Kidney capillary endothelial cell (primary cell): ENCODE results near the gene CORO2B.
"Not testable (repeated sequence)": the region's sequence is repeated elsewhere in the genome, so short reads cannot be mapped to it uniquely, and the experiment has no call there.

ENCODE experiments used
- DNase-seq: peaks from one replicate; pipeline ENCODE4 v3.0.0-alpha.2; 2018; ENCODE audit warnings: low spot score

Gene CORO2B

DNA sequence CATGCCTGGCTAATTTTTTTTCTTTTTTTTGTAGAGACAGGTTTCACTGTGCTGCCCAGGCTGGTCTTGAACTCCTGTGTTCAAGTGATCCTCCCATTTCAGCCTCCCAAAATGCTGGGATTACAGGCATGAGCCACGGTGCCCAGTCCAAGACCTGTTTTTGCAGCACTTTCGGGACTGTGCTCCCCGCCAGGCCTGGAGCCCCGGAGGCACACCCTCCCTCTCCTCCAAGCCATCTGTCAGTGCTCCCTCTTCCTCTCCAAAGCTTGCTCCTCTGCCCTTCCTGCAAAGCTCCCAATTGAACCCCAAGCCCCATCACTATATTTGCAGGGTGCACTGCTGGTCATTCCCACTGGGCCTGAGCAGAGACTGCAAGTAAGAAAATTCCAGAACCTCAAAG is 98.1 kb downstream of the CORO2B start:
- no peak for DNase-seq

DNA sequence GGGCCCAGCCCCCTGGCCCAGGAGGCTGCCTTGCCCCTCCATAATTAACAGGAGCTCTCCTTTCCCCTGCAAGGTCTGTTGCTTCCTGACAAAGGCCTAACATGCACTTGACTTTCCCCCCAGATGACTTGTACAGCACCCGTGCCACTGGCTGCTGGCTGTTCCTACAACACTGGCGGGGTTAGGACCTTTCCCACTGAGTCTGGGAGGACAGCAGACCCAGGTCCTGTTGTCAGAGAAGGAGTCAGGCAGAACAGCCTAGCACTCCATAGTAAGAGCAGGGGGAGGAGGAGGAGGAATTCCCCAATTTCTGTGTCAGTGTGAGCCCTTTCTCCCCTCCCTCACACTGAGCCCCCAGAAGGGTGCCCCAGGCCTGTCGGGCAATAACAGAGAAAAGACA is 99.2 kb downstream of the CORO2B start:
- no peak for DNase-seq

- DNase-seq, result no peak
Measured at GRCh38 chr15:68678746-68679145, 100.0 kb downstream of the CORO2B start.

DNA sequence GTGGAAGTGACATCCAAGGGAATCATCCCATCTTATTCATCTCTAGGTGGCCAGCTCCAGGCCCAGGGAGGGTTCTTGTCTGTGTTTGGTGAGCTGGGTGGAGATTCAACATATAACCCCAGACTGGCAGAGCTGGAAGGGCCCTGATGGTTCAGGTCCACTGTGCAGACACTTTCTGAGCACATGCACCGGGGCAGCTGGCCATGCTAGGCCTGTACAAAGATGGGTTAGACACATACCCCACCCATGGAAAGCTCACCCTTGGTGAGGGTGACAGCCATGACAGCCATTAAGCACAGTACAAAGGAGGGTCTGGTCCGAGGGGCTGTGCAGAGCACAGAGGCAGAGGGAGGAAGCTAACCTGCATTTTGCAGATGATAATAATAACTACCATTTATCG is 100.4 kb downstream of the CORO2B start:
- no peak for DNase-seq

- no peak for DNase-seq
Measured at GRCh38 chr15:68679961-68680371, 101.2 kb downstream of the CORO2B start.

GRCh38 chr15:68680756-68681155 is 102.0 kb downstream of the CORO2B start:
- not testable (repeated sequence) for DNase-seq

GRCh38 chr15:68681836-68682235 is 103.0 kb downstream of the CORO2B start:
- no peak for DNase-seq

- no peak for DNase-seq
Measured at GRCh38 chr15:68682330-68682729, 103.5 kb downstream of the CORO2B start.

DNA sequence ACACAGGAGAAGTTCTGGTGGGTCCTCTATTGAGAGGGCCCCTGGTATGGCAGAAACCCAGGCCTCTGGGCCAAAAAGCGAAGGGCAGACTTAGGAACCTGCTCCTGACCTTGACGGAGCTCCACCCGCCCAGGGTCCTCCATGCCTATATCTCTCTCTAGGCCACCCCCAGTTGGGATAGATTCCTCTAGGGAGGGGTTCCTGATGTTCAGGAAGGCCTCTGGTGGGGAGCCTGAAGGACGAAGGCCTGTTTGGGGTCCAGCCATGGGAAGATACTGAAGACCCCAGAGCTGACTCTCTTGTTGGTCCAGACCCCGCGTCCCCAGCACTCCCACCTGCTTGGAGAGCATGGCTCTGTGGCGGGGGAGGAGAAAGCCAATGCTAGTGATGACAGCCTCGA is 104.2 kb downstream of the CORO2B start:
- DNase-seq, result no peak

DNA sequence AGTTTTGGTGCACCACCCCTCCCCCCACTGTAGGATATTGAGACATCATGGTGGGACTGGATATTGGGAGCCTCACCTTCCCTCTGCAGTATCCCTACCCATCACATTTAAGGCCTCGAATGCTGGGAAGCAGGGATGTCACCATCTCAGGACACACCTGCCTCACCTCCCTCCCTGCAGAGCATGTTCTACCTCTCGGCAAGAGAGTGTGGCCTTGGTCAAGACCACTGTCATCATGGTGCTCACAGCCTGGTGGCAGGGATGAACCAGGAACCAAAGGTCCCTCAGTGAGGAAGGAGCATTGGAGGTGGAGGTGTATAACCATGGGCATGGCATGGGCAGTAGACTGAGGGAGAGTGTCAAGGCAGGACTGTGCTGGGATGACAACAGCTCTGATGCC is 104.8 kb downstream of the CORO2B start:
- DNase-seq, result no peak

DNA sequence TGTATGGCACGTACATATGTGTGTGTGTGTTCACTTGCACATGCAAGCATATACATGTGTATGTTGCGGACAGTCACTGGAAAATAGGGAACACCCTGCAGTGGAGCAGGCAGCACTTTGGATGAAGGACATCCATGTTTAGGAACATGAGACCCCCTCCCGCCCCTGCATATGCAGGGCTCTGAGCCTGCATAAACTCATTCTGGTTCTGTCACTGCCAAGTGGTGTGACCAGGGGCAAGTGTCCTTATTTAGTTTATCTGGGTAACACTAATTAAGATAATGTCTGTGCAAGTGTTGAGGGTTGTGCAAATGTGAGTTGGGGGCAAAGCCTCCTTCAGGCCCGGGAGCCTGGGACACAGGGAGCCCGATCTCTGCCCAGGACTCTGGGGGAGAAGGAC is 105.7 kb downstream of the CORO2B start:
- DNase-seq, result no peak

DNA sequence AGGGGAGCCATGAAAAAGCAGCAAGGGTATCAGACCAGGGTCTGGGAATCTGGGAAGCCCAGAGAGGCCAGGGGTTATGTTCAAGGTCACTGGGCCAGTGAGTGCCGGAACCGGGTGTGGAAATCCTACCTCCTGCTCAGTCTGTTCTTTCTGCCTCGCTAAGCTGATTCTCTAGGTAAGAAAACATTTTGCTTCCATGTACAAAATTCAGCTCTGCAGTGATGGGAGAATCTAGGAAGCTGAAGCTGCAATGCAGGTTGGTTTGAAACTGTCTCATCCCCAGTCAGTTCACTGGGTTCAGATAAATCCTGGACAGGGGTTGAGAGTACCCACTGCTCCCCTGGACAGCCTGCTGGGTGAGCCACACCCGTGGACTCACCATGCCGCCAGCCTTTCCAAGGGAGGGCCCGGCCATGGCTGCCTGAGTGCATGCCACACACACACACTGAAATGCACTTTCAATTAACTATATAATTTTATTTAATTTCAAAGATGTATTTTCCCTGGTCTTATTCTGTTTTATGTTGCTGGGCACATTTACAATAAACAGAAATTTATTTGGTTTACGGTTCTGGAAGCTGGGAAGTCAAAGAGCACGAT is 108.4 kb downstream of the CORO2B start:
- no peak for DNase-seq

DNA sequence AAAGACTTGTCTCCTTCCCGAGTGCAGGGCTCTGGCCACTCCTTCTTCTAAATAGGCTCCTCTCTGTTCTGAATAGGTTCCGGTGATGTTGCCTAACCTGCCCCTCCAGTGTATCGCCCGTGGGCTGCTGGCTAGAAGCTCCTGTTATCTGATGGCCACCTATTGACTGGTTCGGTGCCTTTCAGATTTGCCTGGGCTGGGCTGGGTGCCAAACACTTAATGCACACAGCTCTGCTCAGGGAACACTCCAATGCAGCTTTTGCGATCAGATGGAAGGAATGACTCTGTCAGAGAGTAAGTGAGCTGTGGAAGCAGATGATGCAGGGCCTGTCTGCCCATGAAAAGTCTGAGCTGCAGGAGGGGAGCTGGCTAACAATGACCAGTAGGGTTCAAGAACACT is 112.9 kb downstream of the CORO2B start:
- no peak for DNase-seq

GRCh38 chr15:68693071-68693470 is 114.3 kb downstream of the CORO2B start:
- DNase-seq, result no peak

- DNase-seq, result no peak
Measured at GRCh38 chr15:68694111-68694510, 115.3 kb downstream of the CORO2B start.

GRCh38 chr15:68695061-68695595 is 116.3 kb downstream of the CORO2B start:
- DNase-seq, result no peak

DNA sequence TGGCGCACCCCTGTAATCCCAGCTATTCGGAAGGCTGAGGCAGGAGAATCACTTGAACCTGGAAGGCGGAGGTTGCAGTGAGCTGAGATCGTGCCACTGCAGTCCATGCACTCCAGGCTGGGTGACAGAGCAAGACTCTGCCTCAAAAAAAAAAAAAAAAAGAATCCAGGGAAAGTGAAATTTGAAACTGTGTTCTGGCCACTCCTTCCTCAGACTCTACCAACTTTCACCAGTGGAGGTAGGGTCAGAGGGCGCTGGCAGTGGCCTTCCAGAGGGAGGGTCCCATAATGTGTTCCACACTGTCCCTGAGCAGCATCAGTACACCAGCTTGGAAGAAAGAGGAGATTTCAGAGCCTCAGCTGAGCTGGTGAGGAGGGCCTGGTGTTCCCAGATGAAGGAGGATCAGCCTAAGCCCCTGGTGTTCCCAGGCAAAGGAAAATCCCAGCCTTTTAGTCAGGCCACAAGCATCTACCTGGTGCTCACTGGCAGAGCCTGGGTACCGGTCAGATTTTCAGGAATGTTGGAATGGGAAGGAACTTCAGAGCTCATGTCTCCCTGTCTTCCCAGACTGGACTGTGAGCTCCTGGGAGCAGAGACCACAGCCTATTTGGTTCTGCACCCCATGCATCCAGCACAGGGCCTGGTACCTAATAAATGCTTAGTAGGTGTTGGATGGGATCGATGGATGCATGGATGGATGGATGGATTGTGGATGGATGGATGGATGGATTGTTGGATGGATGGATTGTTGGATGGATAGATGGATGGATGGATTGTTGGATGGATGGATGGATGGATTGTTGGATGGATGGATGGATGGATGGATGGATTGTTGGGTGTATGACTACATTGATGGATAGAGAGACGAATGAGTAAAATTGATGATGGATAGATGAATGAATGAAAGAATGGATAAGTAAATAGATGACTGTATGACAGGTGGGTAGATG is 117.9 kb downstream of the CORO2B start:
- DNase-seq, result no peak

- no peak for DNase-seq
Measured at GRCh38 chr15:68697711-68698690, 119.2 kb downstream of the CORO2B start.

GRCh38 chr15:68698708-68699107 is 119.9 kb downstream of the CORO2B start:
- no peak for DNase-seq

- no peak for DNase-seq
Measured at GRCh38 chr15:68699124-68699880, 120.5 kb downstream of the CORO2B start.

DNA sequence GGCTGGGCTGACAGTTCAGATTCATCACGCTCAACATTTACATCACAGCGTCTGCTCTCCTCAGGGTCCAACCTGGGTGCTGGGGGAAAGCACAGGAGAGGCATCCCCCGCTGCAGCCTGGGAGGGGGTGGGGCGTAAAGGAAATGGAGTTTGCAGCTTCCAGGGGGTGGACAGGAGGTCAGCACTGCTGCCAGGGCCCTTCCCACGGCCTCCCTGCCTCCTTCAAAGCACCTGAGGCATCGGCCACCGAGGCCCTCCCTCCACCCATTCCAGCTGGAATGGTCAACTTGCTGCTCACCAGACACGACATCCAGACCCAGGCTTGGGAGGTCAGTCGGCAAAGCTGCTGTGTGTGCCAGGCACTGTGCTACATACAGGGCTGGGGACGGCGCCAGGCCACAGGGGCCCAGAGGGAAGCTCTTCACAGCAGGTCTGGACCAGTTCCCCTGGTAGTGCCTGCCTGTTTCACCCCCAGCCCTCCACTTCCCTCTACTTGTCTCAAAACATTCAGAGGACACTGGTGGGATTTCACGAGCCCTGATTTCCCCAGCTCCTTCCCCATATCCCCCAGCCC is 121.2 kb downstream of the CORO2B start:
- DNase-seq, result no peak
